Mesodermal cell (in vitro differentiated cells): ENCODE measurements around the gene HIBADH.
"Not testable (repeated sequence)": the region's sequence is repeated elsewhere in the genome, so short reads cannot be mapped to it uniquely, and the experiment has no call there.

ENCODE experiments used
- H3K27ac ChIP-seq: 2 replicates; pipeline ENCODE4 v1.7.0; 2013; ENCODE audit warnings: mild to moderate bottlenecking, low read depth, low read length, moderate library complexity; ENCODE audit not compliant: severe bottlenecking
- H3K36me3 ChIP-seq: 2 replicates; pipeline ENCODE4 v1.7.1; 2013; ENCODE audit warnings: mild to moderate bottlenecking, low read length, moderate library complexity; ENCODE audit not compliant: control insufficient read depth, insufficient read depth
- H3K4me1 ChIP-seq: one replicate; pipeline ENCODE4 v1.7.1; 2013; ENCODE audit warnings: mild to moderate bottlenecking, low read length; ENCODE audit not compliant: insufficient read depth, control insufficient read depth, poor library complexity, severe bottlenecking
- H3K4me3 ChIP-seq: 2 replicates; pipeline ENCODE4 v1.7.0; 2013; ENCODE audit warnings: low read length, control low read depth, mild to moderate bottlenecking; ENCODE audit not compliant: insufficient read depth, poor library complexity, severe bottlenecking; ENCODE audit errors: extremely low read depth
- H3K9me3 ChIP-seq: 2 replicates; pipeline ENCODE4 v1.7.1; 2013; ENCODE audit warnings: mild to moderate bottlenecking, low read length, moderate library complexity; ENCODE audit not compliant: control insufficient read depth
- whole genome bisulfite sequencing, 2 experiments: methylation state at CpG; one replicate each; pipeline ENCODE4 v1.1.5; 2013; ENCODE audit warnings: missing lambda C conversion rate in 2 of 2; ENCODE audit not compliant: insufficient coverage in 2 of 2; 5-methylcytosine and 5-hydroxymethylcytosine counted together

HIBADH gene

DNA sequence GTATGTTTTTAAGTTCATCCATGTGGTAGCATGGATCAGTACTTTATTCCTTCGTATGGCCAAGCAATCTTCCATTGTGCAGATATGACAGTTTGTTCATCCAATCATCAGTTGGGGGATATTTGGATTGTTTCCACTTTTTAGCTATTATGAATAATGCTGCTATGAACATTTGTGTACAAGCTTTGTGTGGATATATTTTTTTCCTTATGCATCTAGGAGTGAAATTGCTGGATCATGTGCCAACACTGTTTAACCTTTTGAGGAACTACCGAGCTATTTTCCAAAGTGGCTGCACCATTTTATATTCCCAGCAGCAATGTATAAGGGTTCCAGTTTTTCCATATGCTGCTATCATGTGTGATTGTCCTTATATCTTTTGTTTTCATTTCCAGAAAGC lies 140.1 kb downstream of the HIBADH start:
- peaks cover 21% of the 10 kb centered on the region for H3K36me3 ChIP-seq
- no peaks in the 10 kb centered on the region for H3K4me1 ChIP-seq
- H3K4me3 ChIP-seq = no peak overlapping the region
- 89% methylated on average over 1 of the region's 2 CpGs; no CpG with 5 or more reads in 1 of the 2 experiments for WGBS, 2 experiments
- H3K27ac ChIP-seq = no peak overlapping the region
- H3K9me3 ChIP-seq = no peaks in the 10 kb centered on the region

DNA sequence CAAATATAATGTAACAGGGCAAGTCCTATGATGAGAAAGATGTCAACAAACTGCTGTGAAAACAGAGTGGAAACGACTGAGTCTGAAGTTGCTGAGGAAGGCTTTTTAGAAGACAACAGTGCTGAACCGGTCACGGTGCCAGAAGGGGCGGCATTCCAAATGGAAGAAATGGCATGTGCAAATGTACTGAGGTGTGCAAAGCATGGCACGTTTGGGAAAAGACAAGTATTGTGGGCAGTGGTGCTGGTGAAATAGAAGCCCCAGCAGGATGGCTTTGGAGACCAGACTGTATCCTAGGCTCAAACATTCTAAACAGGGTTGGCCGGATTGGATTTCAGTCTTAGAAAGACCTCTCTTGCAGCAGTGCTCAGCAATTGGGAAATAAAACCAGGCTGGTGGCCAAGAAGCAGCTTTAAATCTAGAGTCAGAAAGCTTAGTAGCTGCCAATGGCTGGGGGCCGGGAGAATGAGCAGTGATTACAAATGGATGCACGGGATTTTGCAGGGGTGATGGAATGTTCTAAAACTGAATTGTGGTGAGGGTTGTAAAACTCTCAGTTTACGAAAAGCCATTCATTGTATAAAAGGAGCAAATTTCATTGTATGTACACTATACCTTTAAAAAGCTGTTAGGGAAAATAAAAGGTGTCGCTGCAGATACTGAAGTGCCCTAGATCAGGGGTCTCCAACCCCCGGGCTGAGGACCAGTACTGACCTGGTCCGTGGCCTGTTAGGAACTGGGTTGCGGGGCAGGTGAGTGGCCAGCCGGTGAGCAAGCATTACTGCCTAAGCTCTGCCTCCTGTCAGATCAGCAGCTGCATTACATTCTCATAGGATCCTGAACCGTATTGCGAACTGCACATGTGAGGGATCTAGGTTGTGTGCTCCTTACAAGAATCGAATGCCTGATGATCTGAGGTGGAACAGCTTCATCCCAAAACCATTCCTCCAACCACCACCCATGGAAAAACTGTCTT lies 141.6 kb downstream of the HIBADH start:
- Histone ChIP-seq H3K4me3 (no peak overlapping the region), H3K27ac (no peak overlapping the region), H3K36me3 (peaks cover 11% of the 10 kb centered on the region), H3K4me1 (no peaks in the 10 kb centered on the region), H3K9me3 (no peaks in the 10 kb centered on the region)
- WGBS, 2 experiments = 91 to 98% methylated on average over 11 to 14 of the region's 17 CpGs

DNA sequence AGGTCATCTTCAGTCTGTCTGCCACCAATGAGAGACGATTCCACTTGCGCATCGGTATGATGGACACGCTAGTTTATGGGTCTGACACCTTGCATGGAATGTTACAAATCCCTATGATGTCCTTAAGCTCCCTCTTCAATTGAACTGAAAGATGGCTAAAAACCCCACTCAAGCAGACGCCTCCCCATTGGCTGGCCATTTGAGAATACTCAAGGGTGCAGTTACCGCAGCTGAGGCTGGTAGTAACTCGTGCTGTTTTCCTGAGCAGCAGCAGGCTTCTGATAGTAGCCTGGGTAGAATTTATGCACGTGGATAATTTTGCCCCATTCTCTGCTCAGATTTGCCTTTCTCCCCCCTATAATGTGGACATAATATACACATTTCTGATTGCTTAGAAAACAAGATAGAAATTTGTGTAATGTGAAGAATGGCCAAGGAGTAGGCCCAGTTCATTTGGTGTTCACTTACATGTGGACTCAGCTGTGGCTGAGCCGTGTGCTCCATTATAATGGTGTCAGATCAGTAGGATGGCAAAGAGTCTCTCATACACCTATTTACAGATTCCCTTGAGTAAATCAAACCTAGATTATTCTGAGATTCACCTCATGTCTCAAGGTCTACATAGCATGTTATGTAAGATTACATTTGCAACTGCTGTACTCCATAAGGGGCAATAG lies 142.8 kb downstream of the HIBADH start:
- no peak overlapping the region for H3K27ac ChIP-seq
- H3K4me1 ChIP-seq = no peaks in the 10 kb centered on the region
- peaks cover 2% of the 10 kb centered on the region for H3K36me3 ChIP-seq
- no peak overlapping the region for H3K4me3 ChIP-seq
- no peaks in the 10 kb centered on the region for H3K9me3 ChIP-seq
- WGBS, 2 experiments = 92 to 95% methylated on average over 6 to 7 of the region's 9 CpGs

DNA sequence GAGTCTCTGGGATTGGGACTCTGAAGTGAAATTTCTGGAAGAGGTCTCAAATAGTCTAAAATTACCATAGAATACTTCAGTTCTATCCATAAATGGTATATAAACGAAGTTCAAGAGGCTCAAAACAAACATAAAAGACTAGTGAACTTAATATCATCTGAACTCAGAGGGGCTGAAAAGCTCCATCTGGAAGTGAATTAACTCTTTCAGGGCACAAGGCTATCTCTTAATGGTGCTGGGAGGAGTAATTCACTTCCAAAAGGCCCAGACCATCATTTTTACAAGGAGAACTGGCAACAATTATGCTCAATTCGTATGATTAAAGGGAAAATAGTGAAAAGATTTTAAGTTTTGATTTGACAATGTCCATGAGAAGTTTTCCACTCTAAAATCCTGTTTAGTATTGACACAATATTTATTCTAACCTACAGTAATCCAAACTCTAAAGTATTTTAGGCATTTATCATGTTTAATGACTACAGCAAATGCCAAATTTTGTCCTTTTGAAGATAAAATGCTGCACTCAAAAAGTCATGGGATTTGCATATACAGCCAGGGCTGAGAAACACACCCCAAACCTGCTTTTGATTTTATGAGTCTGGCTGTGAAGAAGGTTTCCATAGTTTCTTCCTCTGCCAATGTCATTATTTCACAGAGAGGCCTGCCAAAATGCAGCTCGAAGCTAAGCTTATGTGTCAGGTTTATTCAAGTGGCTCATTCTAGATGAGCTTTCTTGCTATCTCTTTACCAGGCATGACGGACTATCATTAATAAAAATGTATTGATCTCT lies 143.9 kb downstream of the HIBADH start:
- no peaks in the 10 kb centered on the region for H3K4me1 ChIP-seq
- no peak overlapping the region for H3K4me3 ChIP-seq
- no peaks in the 10 kb centered on the region for H3K36me3 ChIP-seq
- H3K27ac ChIP-seq = no peak overlapping the region
- H3K9me3 ChIP-seq = no peaks in the 10 kb centered on the region
- WGBS, 2 experiments = no CpG with 5 or more reads among the region's 4 CpGs

DNA sequence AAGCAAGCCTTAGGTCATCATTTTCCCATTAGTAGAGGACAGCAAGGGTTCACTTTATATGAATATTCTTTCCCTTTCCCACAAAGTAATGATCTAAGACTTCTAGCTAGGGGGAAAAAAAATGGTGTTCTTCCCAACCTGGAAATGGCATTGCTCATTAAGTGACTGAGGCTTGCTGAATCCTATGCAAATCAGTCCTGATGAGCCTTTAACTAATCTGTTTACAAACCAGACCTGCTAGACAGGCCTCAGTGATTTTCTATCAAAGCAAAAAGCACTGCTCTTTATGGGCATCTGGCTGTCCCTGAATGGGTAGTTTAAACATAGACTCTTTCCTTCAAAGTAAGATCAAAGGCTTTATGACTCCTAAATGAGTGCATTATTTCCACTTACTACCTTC lies 146.3 kb downstream of the HIBADH start:
- Histone ChIP-seq H3K36me3 (no peaks in the 10 kb centered on the region), H3K4me3 (no peak overlapping the region), H3K4me1 (no peaks in the 10 kb centered on the region), H3K27ac (no peak overlapping the region), H3K9me3 (no peaks in the 10 kb centered on the region)

DNA sequence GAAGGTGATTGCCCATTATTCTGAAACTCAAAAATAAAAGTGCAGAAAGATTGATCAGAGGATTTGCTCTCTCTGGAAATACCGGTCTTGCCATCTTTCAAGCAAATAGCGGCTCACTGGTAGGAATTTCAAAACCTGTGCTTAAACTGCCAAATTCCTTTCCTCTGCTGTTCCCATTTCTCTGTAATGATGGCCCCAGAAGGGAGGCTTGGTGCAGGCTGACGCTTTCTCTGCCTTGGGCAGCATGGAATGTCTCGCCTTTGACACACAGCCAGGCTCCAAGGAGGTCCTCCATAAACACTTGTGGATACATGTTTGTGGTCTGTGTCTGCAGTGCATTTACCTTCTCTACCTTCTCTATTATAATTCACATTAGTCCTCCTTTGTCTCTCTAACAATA lies 146.8 kb downstream of the HIBADH start:
- Histone ChIP-seq H3K36me3 (no peaks in the 10 kb centered on the region), H3K4me1 (no peaks in the 10 kb centered on the region), H3K4me3 (no peak overlapping the region), H3K9me3 (no peaks in the 10 kb centered on the region), H3K27ac (no peak overlapping the region)
- WGBS, 2 experiments = 53 to 62% methylated on average over 2 to 3 of the region's 4 CpGs

DNA sequence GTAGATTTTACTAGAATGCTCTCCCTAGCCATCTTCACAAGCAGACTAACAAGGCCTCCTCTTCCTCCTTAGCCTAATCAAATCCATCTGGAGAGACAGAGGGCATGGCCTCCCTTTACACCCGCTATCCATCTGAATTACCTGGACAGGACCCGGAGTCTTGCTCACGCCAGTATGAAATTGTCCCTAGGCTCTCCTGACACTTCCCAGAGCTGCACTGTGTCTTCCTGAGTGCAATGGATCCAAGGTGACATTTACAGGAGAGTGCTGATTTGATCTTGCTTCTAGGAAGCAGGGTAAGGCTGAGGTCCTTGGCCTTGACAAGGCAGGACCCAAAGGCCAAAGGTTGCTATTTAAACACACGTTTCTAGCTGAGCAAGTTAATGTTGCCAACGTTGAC lies 147.8 kb downstream of the HIBADH start:
- Histone ChIP-seq H3K27ac (no peak overlapping the region), H3K4me1 (peaks cover 5% of the 10 kb centered on the region), H3K36me3 (no peaks in the 10 kb centered on the region), H3K4me3 (no peak overlapping the region), H3K9me3 (no peaks in the 10 kb centered on the region)
- 87 to 88% methylated on average over 5 of the region's 5 CpGs for WGBS, 2 experiments

DNA sequence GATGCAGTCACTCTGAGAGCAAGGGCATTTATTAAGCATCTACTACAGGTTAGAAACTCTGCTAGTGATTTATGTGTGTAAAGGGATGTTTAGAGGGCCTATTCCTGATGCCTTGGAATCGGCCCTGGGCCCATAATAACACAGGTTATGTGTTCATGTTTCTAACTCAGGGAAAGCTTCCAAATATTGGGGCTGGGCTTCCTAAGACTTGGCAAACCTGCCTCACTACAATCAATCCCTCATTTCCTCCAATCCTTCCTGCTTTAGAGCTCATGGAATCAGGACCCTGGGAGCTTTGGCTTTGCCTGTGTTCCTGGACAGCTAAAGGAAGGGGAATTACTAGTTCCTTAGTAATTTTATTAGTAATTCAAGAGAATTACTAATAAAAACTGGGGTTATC lies 148.8 kb downstream of the HIBADH start:
- H3K9me3 ChIP-seq = no peaks in the 10 kb centered on the region
- WGBS, 2 experiments = no CpG with 5 or more reads among the region's 1 CpG

DNA sequence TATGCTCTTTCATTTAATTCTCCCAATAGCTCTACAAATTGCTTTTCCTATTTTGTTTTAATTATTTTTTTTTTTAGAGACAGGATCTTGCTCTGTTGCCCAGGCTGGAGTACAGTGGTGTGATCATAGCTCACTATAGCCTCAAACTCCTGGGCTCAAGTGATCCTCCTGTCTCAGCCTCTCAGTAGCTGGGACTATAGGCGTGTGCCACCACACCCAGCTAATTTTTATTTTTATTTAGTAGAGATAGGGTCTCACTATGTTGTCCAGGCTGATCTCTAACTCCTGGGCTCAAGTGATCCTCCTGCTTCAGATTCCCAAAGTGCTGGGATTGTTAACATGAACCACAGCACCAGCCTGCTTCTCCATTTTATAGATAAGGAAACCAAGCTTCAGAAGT lies 151.3 kb downstream of the HIBADH start:
- not testable (repeated sequence) for H3K9me3 ChIP-seq, H3K4me1 ChIP-seq, H3K36me3 ChIP-seq, H3K27ac ChIP-seq, H3K4me3 ChIP-seq
- WGBS, 2 experiments = 80% methylated on average over 1 of the region's 1 CpG; no CpG with 5 or more reads in 1 of the 2 experiments

More for the DNA sequence above, 148.8 kb downstream of the HIBADH start:
- Histone ChIP-seq H3K4me3 (no peak overlapping the region), H3K27ac (no peak overlapping the region), H3K36me3 (no peaks in the 10 kb centered on the region), H3K4me1 (peaks cover 5% of the 10 kb centered on the region)

DNA sequence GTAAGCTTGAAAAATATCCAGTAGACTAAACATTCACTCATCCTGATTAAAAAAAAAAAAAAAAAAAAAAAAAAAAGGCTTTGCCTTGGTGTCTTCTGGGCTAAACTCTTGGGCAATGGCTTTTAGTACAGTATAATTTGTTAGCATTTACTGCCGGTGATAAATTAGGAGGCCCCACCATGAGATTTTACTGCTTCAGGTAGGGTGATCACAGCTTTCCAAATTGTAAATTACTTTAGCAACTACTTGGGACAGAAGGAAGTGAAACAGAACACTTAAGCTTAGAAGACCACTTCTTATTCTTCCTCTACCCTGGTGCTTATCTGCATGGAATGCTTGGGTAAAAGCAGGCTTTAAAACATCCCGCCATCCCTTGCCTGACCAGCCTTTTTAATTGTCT lies 152.1 kb downstream of the HIBADH start:
- H3K27ac ChIP-seq = no peak overlapping the region
- WGBS, 2 experiments = 48% methylated on average over 2 of the region's 2 CpGs; no CpG with 5 or more reads in 1 of the 2 experiments
- H3K36me3 ChIP-seq = no peaks in the 10 kb centered on the region
- H3K9me3 ChIP-seq = no peaks in the 10 kb centered on the region
- no peak overlapping the region for H3K4me3 ChIP-seq
- H3K4me1 ChIP-seq = peaks cover 5% of the 10 kb centered on the region
